Endothelial cell of umbilical vein (primary cell): Measurements from ENCODE around the gene HTR6. TPM values are rescaled to one million over a fixed set of nuclear protein-coding genes. Genes with fewer than 3 reads are reported as not detected.

Source experiments
- BruUV-seq: library from RNA; stranded (reverse); fragments of 400-500 nt; replicated peaks from 2 replicates; lab custom pipeline; 2021; lab: Mats Ljungman, UMichigan
- CTCF ChIA-PET: fragments of 300-600, 350-600 bp; sonication (Branson Sonifier 250); formaldehyde crosslinking; loops from one replicate; lab custom pipeline; 2021; ENCODE audit warnings: antibody characterized with exemption, inconsistent platforms; lab: Charles Lee
- POLR2A ChIA-PET: fragments of 300-600, 350-600 bp; sonication (Branson Sonifier 250); formaldehyde crosslinking; loops from one replicate; lab custom pipeline; 2021; ENCODE audit warnings: antibody characterized with exemption, inconsistent platforms; lab: Charles Lee
- DNase-seq: peaks from one replicate; pipeline ENCODE4 v3.0.0-alpha.2; 2011; ENCODE audit warnings: low read depth, low spot score
- FAIRE-seq: peaks from 2 replicates; lab custom pipeline; 2011; peaks lifted over from hg19 to GRCh38; lab: Jason Lieb, UNC
- H2AFZ ChIP-seq: 2 replicates; pipeline ENCODE4 v1.6.0; 2012; ENCODE audit warnings: low read depth, low read length, control low read depth, inconsistent platforms
- H3K27ac ChIP-seq: 2 replicates; pipeline ENCODE4 v1.5.1; 2011; ENCODE audit warnings: low read depth, mild to moderate bottlenecking, control low read depth, low read length, moderate library complexity; ENCODE audit not compliant: insufficient read depth
- H3K27me3 ChIP-seq, 2 experiments: 2 replicates each; pipeline versions ENCODE4 v1.6.0 to v1.6.1; 2011; ENCODE audit warnings: low read length in 2 of 2, mixed read lengths in 1 of 2; ENCODE audit not compliant: control insufficient read depth in 2 of 2, insufficient read depth in 2 of 2
- H3K36me3 ChIP-seq, 2 experiments: 2 replicates in 1 of 2; 3 replicates in 1 of 2; pipeline ENCODE4 v1.5.1; 2011; ENCODE audit warnings: low read length in 2 of 2, mild to moderate bottlenecking in 1 of 2, moderate library complexity in 1 of 2; ENCODE audit not compliant: control insufficient read depth in 2 of 2, insufficient read depth in 2 of 2; ENCODE audit errors: extremely low read depth in 1 of 2
- H3K4me1 ChIP-seq: 3 replicates; pipeline ENCODE4 v1.5.1; 2011; ENCODE audit warnings: mild to moderate bottlenecking, low read length; ENCODE audit not compliant: control insufficient read depth, insufficient read depth; ENCODE audit errors: extremely low read depth
- H3K4me2 ChIP-seq: 2 replicates; pipeline ENCODE4 v1.6.1; 2011; ENCODE audit warnings: low read length, control low read depth, mixed read lengths; ENCODE audit not compliant: insufficient read depth
- H3K4me3 ChIP-seq, 3 experiments: fragments of 200-600 bp in 1 of 3; sonication (generic), shearing (Covaris generic) in 1 of 3; replicated peaks in 1 of 3; 2 replicates each; pipeline ENCODE4 v1.5.1; 2011 to 2016; ENCODE audit warnings: control low read depth in 3 of 3, low read length in 3 of 3, mild to moderate bottlenecking in 2 of 3, inconsistent platforms in 1 of 3, low read depth in 1 of 3, moderate library complexity in 1 of 3; ENCODE audit not compliant: insufficient read depth in 1 of 3
- H3K79me2 ChIP-seq: 2 replicates; pipeline ENCODE4 v1.6.0; 2012; ENCODE audit warnings: low read length, inconsistent platforms; ENCODE audit not compliant: control insufficient read depth, insufficient read depth
- H3K9ac ChIP-seq: replicated peaks from 2 replicates; pipeline ENCODE3; 2011; ENCODE audit warnings: low read length, control low read depth; ENCODE audit not compliant: insufficient read depth; ENCODE audit errors: extremely low read depth
- H3K9me1 ChIP-seq: replicated peaks from 3 replicates; pipeline ENCODE4 v1.6.0; 2011; ENCODE audit warnings: mild to moderate bottlenecking, low read length; ENCODE audit not compliant: control insufficient read depth, insufficient read depth; ENCODE audit errors: extremely low read depth
- H3K9me3 ChIP-seq: replicated peaks from 2 replicates; pipeline ENCODE4 v1.5.1; 2012; ENCODE audit warnings: low read length, inconsistent platforms; ENCODE audit not compliant: control insufficient read depth, insufficient read depth
- H4K20me1 ChIP-seq: replicated peaks from 2 replicates; pipeline ENCODE3; 2011; ENCODE audit warnings: mild to moderate bottlenecking, low read length; ENCODE audit not compliant: control insufficient read depth, insufficient read depth; ENCODE audit errors: extremely low read depth
- EZH2 ChIP-seq: IDR thresholded peaks from 2 replicates; pipeline ENCODE4 v1.6.1; 2012; ENCODE audit warnings: borderline replicate concordance, low read depth, mild to moderate bottlenecking, moderate library complexity, low read length, inconsistent platforms; ENCODE audit not compliant: severe bottlenecking
- FOS ChIP-seq: IDR thresholded peaks from 2 replicates; pipeline ENCODE4 v1.6.1; 2011; ENCODE audit warnings: mild to moderate bottlenecking, low read length, moderate library complexity, borderline replicate concordance; ENCODE audit not compliant: insufficient read depth
- GATA2 ChIP-seq: IDR thresholded peaks from 2 replicates; pipeline ENCODE4 v1.7.0; 2011; ENCODE audit warnings: low read depth, mild to moderate bottlenecking, moderate library complexity, mixed read lengths, low read length; ENCODE audit not compliant: insufficient read length, insufficient read depth
- JUN ChIP-seq: IDR thresholded peaks from 2 replicates; pipeline ENCODE4 v1.6.1; 2011; ENCODE audit warnings: borderline replicate concordance, low read depth; ENCODE audit not compliant: insufficient read length, insufficient read depth
- MYC ChIP-seq: IDR thresholded peaks from one replicate; pipeline ENCODE4 v1.6.1; 2011; ENCODE audit warnings: mild to moderate bottlenecking, low read depth, low read length
- POLR2A ChIP-seq: IDR thresholded peaks from 2 replicates; pipeline ENCODE4 v1.6.1; 2012; ENCODE audit warnings: low read depth, mild to moderate bottlenecking, control low read depth, low read length
- POLR2AphosphoS5 ChIP-seq: IDR thresholded peaks from 2 replicates; pipeline ENCODE4 v1.6.1; 2012; ENCODE audit warnings: low read depth, mild to moderate bottlenecking, control low read depth, low read length, moderate library complexity; ENCODE audit not compliant: insufficient read depth
- dilution Hi-C: fragments of 300-500 bp; cut with MboI; formaldehyde crosslinking; loops from one replicate; pipeline ENCODE4 v1.15.0; 2019; ENCODE audit warnings: low sequenced_read_pairs; ENCODE audit not compliant: extremely low pct_ligation_motif_present
- intact Hi-C: fragments of 100-400 bp; cut with micrococcal nuclease; formaldehyde crosslinking; loops from one replicate; pipeline ENCODE4 v1.10.0; 2022
- polyA plus RNA-seq, 4 experiments: library from polyadenylated mRNA; depleted of rRNA in 3 of 4; stranded (reverse) in 3 of 4; unstranded in 1 of 4; fragments of >200 nt; gene quantifications; 2 replicates each; pipeline versions ENCODE4 v1.2.1 to v1.2.3, GENCODE V29; 2011 to 2012; ENCODE audit warnings: missing spikeins in 1 of 4
- total RNA-seq: library from RNA; stranded (reverse); gene quantifications from 2 replicates; pipeline ENCODE4 v1.2.3, GENCODE V29; 2021
- TF ChIP-seq, protein P1 (sequence below): IDR thresholded peaks from 2 replicates; pipeline ENCODE4 v1.6.1; 2011; ENCODE audit not compliant: insufficient read depth, insufficient read length
- TF ChIP-seq, protein P2 (sequence below), 2 donors: IDR thresholded peaks; 1 replicate in 1 of 2; 2 replicates in 1 of 2; pipeline ENCODE4 v1.5.1; 2011; ENCODE audit warnings: low read length in 2 of 2, mild to moderate bottlenecking in 2 of 2, moderate library complexity in 2 of 2, control low read depth in 1 of 2, inconsistent platforms in 1 of 2, low read depth in 1 of 2; ENCODE audit not compliant: insufficient read depth in 1 of 2; ENCODE audit errors: extremely low read depth in 1 of 2

HTR6 gene
- total and polyA plus RNA-seq, 2 donors (not counting 3 experiments of a cell fraction or from before 2014, with no cell fraction given): not detected

DNA sequence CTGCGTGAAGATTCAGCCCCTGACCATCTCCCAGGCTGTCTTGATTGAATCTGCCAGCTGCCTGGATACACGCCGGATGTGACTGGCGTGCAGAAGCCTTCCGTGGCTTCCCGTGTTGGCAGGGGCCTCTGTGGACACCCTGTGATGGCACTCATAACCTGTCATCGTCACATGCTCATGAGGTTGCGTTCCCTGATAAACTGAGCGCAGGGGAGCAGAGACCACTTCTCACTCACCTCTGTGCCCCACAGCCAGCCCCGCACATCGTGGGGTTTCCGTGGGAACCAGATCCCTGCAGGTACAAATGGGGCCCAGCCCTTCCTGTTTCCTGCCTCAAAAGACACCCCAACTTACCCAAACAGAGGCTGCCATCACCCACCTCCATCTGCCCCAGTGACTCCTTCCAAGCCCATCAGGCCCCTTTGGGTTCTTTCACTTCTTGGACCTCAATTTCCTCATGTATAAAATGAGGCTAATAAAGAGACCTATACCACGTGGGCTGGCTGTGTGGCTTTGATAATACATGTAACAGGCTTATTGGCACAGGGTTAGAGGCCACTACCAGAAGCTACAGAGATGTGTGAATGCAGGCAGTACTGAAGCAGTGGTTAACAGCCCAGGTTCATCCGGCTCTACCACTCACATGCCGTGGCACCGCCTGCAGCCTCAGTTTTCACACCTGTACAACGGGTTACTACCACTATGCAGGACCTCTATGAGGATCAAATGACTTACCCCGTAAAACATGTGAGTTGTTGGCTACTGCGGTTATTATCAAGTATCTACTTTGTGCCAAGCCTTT is 23.6 kb downstream of the HTR6 start:
- no TSS peak for BruUV-seq
- DNase-seq (no peak), FAIRE-seq (no peak)
- no peaks in the 10 kb centered on the region for H3K9me1 ChIP-seq
- H3K4me1 ChIP-seq: no peaks in the 10 kb centered on the region
- intact Hi-C loops (no loop called here), dilution Hi-C loops (no loop called here)
- no peak overlapping the region for H2AFZ ChIP-seq
- H3K9ac ChIP-seq: no peak overlapping the region
- no peaks in the 10 kb centered on the region for H3K27me3 ChIP-seq
- TF ChIP-seq, protein P1, sequence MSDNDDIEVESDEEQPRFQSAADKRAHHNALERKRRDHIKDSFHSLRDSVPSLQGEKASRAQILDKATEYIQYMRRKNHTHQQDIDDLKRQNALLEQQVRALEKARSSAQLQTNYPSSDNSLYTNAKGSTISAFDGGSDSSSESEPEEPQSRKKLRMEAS: no peak
- TF ChIP-seq EZH2 (no peak), POLR2AphosphoS5 (no peak), GATA2 (no peak), FOS (no peak), POLR2A (no peak), JUN (no peak), MYC (no peak)
- TF ChIP-seq, protein P2, sequence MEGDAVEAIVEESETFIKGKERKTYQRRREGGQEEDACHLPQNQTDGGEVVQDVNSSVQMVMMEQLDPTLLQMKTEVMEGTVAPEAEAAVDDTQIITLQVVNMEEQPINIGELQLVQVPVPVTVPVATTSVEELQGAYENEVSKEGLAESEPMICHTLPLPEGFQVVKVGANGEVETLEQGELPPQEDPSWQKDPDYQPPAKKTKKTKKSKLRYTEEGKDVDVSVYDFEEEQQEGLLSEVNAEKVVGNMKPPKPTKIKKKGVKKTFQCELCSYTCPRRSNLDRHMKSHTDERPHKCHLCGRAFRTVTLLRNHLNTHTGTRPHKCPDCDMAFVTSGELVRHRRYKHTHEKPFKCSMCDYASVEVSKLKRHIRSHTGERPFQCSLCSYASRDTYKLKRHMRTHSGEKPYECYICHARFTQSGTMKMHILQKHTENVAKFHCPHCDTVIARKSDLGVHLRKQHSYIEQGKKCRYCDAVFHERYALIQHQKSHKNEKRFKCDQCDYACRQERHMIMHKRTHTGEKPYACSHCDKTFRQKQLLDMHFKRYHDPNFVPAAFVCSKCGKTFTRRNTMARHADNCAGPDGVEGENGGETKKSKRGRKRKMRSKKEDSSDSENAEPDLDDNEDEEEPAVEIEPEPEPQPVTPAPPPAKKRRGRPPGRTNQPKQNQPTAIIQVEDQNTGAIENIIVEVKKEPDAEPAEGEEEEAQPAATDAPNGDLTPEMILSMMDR (IDR thresholded peaks at IDR 0.05; ENCODE audit: extremely low read depth in 1 of 2, insufficient read depth in 1 of 2, low read depth in 1 of 2, low read length in 2 of 2): no peak
- H3K79me2 ChIP-seq: no peaks in the 10 kb centered on the region
- H3K36me3 ChIP-seq: no peaks in the 10 kb centered on the region
- no peaks in the 10 kb centered on the region for H3K9me3 ChIP-seq
- no peak overlapping the region for H3K27ac ChIP-seq
- no peak overlapping the region for H3K4me2 ChIP-seq
- no peak overlapping the region for H3K4me3 ChIP-seq
- ChIA-PET CTCF (interaction anchor here (1.1 to 10.5 kb wide), 2 partner anchors 17 to 27 kb away, joined by 4 to 53 read pairs; no protein-coding TSS in a partner anchor), POLR2A (no interaction called here)
- H4K20me1 ChIP-seq: no peaks in the 10 kb centered on the region
